HL-60 (cell line): Measurements from ENCODE around the gene GABPA.

Experiments used
- DNase-seq, 2 experiments: peaks; one replicate each; pipeline ENCODE4 v3.0.0-alpha.2; 2010 to 2020; ENCODE audit warnings: low read depth in 1 of 2, low spot score in 1 of 2
- H3K27ac ChIP-seq: fragments of 250-450 bp; sonication (Bioruptor Pico); replicated peaks from 2 replicates; pipeline ENCODE4 v1.5.1; 2020; ENCODE audit warnings: mild to moderate bottlenecking, moderate library complexity
- H3K27me3 ChIP-seq: fragments of 250-450 bp; sonication (Bioruptor Pico); 2 replicates; pipeline ENCODE4 v1.5.1; 2021; ENCODE audit warnings: mild to moderate bottlenecking, moderate library complexity; ENCODE audit not compliant: insufficient read depth, poor library complexity, severe bottlenecking
- H3K4me3 ChIP-seq: replicated peaks from 2 replicates; pipeline ENCODE4 v1.5.1; 2011; ENCODE audit warnings: mild to moderate bottlenecking, control low read depth, low read length; ENCODE audit not compliant: insufficient read depth
- CTCF ChIP-seq: IDR thresholded peaks from one replicate; pipeline ENCODE4 v1.5.1; 2011; ENCODE audit warnings: low read length, control low read depth, inconsistent platforms; ENCODE audit not compliant: insufficient read depth
- GABPA ChIP-seq: IDR thresholded peaks from 2 replicates; pipeline ENCODE4 v1.6.1; 2012; ENCODE audit warnings: low read depth
- POLR2AphosphoS5 ChIP-seq: IDR thresholded peaks from 2 replicates; pipeline ENCODE4 v1.6.1; 2012; ENCODE audit warnings: low read depth
- REST ChIP-seq: IDR thresholded peaks from 2 replicates; pipeline ENCODE4 v1.6.1; 2012; ENCODE audit warnings: low read depth; ENCODE audit not compliant: insufficient replicate concordance
- SPI1 ChIP-seq: IDR thresholded peaks from 2 replicates; pipeline ENCODE4 v1.6.1; 2012; ENCODE audit warnings: low read depth, mild to moderate bottlenecking, borderline replicate concordance

Gene GABPA

GRCh38 chr21:25744854-25745253, 10.1 kb downstream of the GABPA start:
- DNase-seq = no peak
- TF ChIP-seq POLR2AphosphoS5 = no peak
- no peak for TF ChIP-seq CTCF
- no peak for TF ChIP-seq GABPA
- no peak for TF ChIP-seq SPI1
- TF ChIP-seq REST = no peak
- no peak overlapping the region for H3K27ac ChIP-seq
- no peak overlapping the region for H3K4me3 ChIP-seq
- H3K27me3 ChIP-seq = no peaks in the 10 kb centered on the region

GRCh38 chr21:25750085-25750484, 15.3 kb downstream of the GABPA start:
- TF ChIP-seq GABPA (no peak), POLR2AphosphoS5 (no peak), REST (no peak)
- no peak for DNase-seq
- no peak overlapping the region for H3K4me3 ChIP-seq
- no peak overlapping the region for H3K27ac ChIP-seq
- no peaks in the 10 kb centered on the region for H3K27me3 ChIP-seq

GRCh38 chr21:25752416-25752815, 17.6 kb downstream of the GABPA start:
- H3K4me3 ChIP-seq = no peak overlapping the region
- no peak for DNase-seq
- no peaks in the 10 kb centered on the region for H3K27me3 ChIP-seq
- no peak overlapping the region for H3K27ac ChIP-seq
- TF ChIP-seq SPI1 (no peak), CTCF (no peak), POLR2AphosphoS5 (no peak), REST (no peak), GABPA (no peak)
